K562 (cell line): ENCODE measurements around the gene ZNF438. TPM values are rescaled to one million over a fixed set of nuclear protein-coding genes. Genes with fewer than 3 reads are reported as not detected.

Experiments used
- ATAC-seq: fragments of 200-7000 bp; cut with Tn5 transposase; 3 replicates; pipeline ENCODE4 v1.9.1; 2020; ENCODE audit warnings: moderate library complexity
- BruUV-seq: library from RNA; stranded (reverse); fragments of 400-500 nt; replicated peaks from 2 replicates; lab custom pipeline; 2021; lab: Mats Ljungman, UMichigan
- CTCF ChIA-PET: fragments of 300-600 bp; formaldehyde crosslinking; extraction: SDS; loops from one replicate; lab custom pipeline; 2021; ENCODE audit warnings: low intra/inter-chr PET ratio; lab: Yijun Ruan, JAX
- POLR2A ChIA-PET: fragments of 300-600, 350-650 bp; sonication (Branson Sonifier 250); formaldehyde crosslinking; extraction: SDS; loops from one replicate; lab custom pipeline; 2021; ENCODE audit warnings: antibody characterized with exemption, inconsistent platforms; lab: Yijun Ruan, JAX
- DNase-seq, 4 experiments: peaks; one replicate each; pipeline versions ENCODE4 v3.0.0 to v3.0.0-alpha.2; 2011 to 2018; ENCODE audit warnings: low spot score in 3 of 4, mixed read lengths in 3 of 4; ENCODE audit errors: extremely low read depth in 1 of 4
- FAIRE-seq: peaks from 2 replicates; lab custom pipeline; 2011; peaks lifted over from hg19 to GRCh38; lab: Jason Lieb, UNC
- H2AFZ ChIP-seq: 2 replicates; pipeline ENCODE4 v1.6.0; 2011; ENCODE audit warnings: low read depth, low read length, control low read depth, inconsistent platforms
- H3K27ac ChIP-seq: fragments of 200-600 bp; 3 replicates; pipeline ENCODE4 v1.8.0; 2011; ENCODE audit warnings: low read depth, mild to moderate bottlenecking, control low read depth, inconsistent platforms, low read length, moderate library complexity, mixed read lengths; ENCODE audit errors: extremely low read depth
- H3K27me3 ChIP-seq, 2 experiments: fragments of 300-600 bp in 1 of 2; 2 replicates in 1 of 2; 3 replicates in 1 of 2; pipeline versions ENCODE4 v1.6.0 to v1.8.0; 2011; ENCODE audit warnings: inconsistent platforms in 2 of 2, low read length in 2 of 2, mild to moderate bottlenecking in 1 of 2, mixed read lengths in 1 of 2, moderate library complexity in 1 of 2; ENCODE audit not compliant: control insufficient read depth in 2 of 2, insufficient read depth in 2 of 2
- H3K36me3 ChIP-seq: fragments of 300-600 bp; 3 replicates; pipeline ENCODE4 v1.8.0; 2011; ENCODE audit warnings: mild to moderate bottlenecking, low read length, inconsistent platforms; ENCODE audit not compliant: control insufficient read depth, insufficient read depth
- H3K4me1 ChIP-seq, 2 experiments: fragments of 200-600 bp in 1 of 2; replicated peaks in 1 of 2; 2 replicates in 1 of 2; 3 replicates in 1 of 2; pipeline versions ENCODE4 v1.5.1 to v1.8.0; 2011; ENCODE audit warnings: inconsistent platforms in 2 of 2, low read length in 2 of 2, mild to moderate bottlenecking in 1 of 2, mixed read lengths in 1 of 2, moderate library complexity in 1 of 2; ENCODE audit not compliant: control insufficient read depth in 2 of 2, insufficient read depth in 2 of 2
- H3K4me2 ChIP-seq: 2 replicates; pipeline ENCODE4 v1.6.1; 2011; ENCODE audit warnings: low read length, control low read depth, inconsistent platforms, mixed read lengths; ENCODE audit not compliant: insufficient read depth
- H3K4me3 ChIP-seq: fragments of 200-600 bp; sonication (generic), shearing (Covaris generic); 2 replicates; pipeline ENCODE4 v1.5.1; 2016; ENCODE audit warnings: control low read depth, inconsistent platforms
- H3K79me2 ChIP-seq: fragments of 200-600 bp; 3 replicates; pipeline ENCODE4 v1.8.0; 2011; ENCODE audit warnings: low read length, inconsistent platforms; ENCODE audit not compliant: control insufficient read depth, insufficient read depth
- H3K9ac ChIP-seq, 2 experiments: 2 replicates each; pipeline versions ENCODE4 v1.6.0 to v1.6.1; 2011; ENCODE audit warnings: low read depth in 2 of 2, low read length in 2 of 2, control low read depth in 1 of 2, inconsistent platforms in 1 of 2, mild to moderate bottlenecking in 1 of 2, mixed read lengths in 1 of 2; ENCODE audit not compliant: insufficient read depth in 1 of 2
- H3K9me1 ChIP-seq: one replicate; pipeline ENCODE4 v1.6.0; 2011; ENCODE audit warnings: inconsistent platforms, mild to moderate bottlenecking, low read length, moderate library complexity; ENCODE audit not compliant: control insufficient read depth, insufficient read depth
- H3K9me3 ChIP-seq: replicated peaks from 2 replicates; pipeline ENCODE4 v1.5.1; 2011; ENCODE audit warnings: low read depth, low read length, inconsistent platforms; ENCODE audit not compliant: control insufficient read depth, insufficient read depth
- H4K20me1 ChIP-seq: replicated peaks from 2 replicates; pipeline ENCODE4 v1.6.1; 2011; ENCODE audit warnings: low read length, inconsistent platforms, mixed read lengths; ENCODE audit not compliant: control insufficient read depth, insufficient read depth
- ATF7 ChIP-seq: fragments of 450-650 bp; IDR thresholded peaks from 2 replicates; pipeline ENCODE4 v1.7.1; 2014; ENCODE audit warnings: mild to moderate bottlenecking, moderate library complexity
- CTCFL ChIP-seq: IDR thresholded peaks from 2 replicates; pipeline ENCODE4 v1.6.1; 2011; ENCODE audit warnings: borderline replicate concordance, low read depth, mild to moderate bottlenecking, moderate library complexity, low read length; ENCODE audit not compliant: insufficient read depth, poor library complexity, severe bottlenecking
- FOXM1 ChIP-seq, 2 experiments: fragments of 450-650 bp in 1 of 2; sonication (generic) in 1 of 2; formaldehyde crosslinking in 1 of 2; IDR thresholded peaks; 2 replicates each; pipeline versions ENCODE4 v1.6.1 to v1.9.0; 2017 to 2022; ENCODE audit warnings: low read depth in 2 of 2, mild to moderate bottlenecking in 2 of 2, missing genetic modification reagents in 1 of 2, moderate library complexity in 1 of 2
- GABPB2 ChIP-seq: fragments of 250-450 bp; sonication (Bioruptor Pico); conservative IDR thresholded peaks from 2 replicates; pipeline ENCODE4 v1.5.1; 2021; ENCODE audit warnings: mild to moderate bottlenecking
- HEY1 ChIP-seq: fragments of 250-450 bp; sonication (Bioruptor Pico); IDR thresholded peaks from 2 replicates; pipeline ENCODE4 v1.5.0; 2020; ENCODE audit warnings: mild to moderate bottlenecking, moderate library complexity, borderline replicate concordance
- KLF6 ChIP-seq: fragments of 250-450 bp; sonication (Bioruptor Pico); IDR thresholded peaks from 2 replicates; pipeline ENCODE4 v1.4.0; 2020; ENCODE audit warnings: mild to moderate bottlenecking, moderate library complexity, borderline replicate concordance
- MAFG ChIP-seq: fragments of 450-650 bp; conservative IDR thresholded peaks from 2 replicates; pipeline ENCODE4 v1.6.1; 2016; ENCODE audit warnings: missing genetic modification characterization, missing compliant biosample characterization
- NRF1 ChIP-seq, 2 experiments: fragments of 450-650 bp; IDR thresholded peaks in 1 of 2; conservative IDR thresholded peaks in 1 of 2; 2 replicates each; pipeline ENCODE4 v1.6.1; 2014; ENCODE audit warnings: mild to moderate bottlenecking in 2 of 2
- RAD21 ChIP-seq, 2 experiments: fragments of 250-450 bp in 1 of 2; fragments of 450-650 bp in 1 of 2; sonication (Bioruptor Pico) in 1 of 2; formaldehyde crosslinking in 1 of 2; IDR thresholded peaks in 1 of 2; conservative IDR thresholded peaks in 1 of 2; 2 replicates each; pipeline versions ENCODE4 v1.4.0 to v1.8.0; 2020 to 2022; ENCODE audit warnings: mild to moderate bottlenecking in 2 of 2, moderate library complexity in 1 of 2
- RHOXF2B ChIP-seq: fragments of 250-450 bp; sonication (Bioruptor Pico); conservative IDR thresholded peaks from 2 replicates; pipeline ENCODE4 v1.5.1; 2021
- SMAD4 ChIP-seq: fragments of 250-450 bp; sonication (Bioruptor Pico); conservative IDR thresholded peaks from 2 replicates; pipeline ENCODE4 v1.8.0; 2021; ENCODE audit warnings: inconsistent platforms, mild to moderate bottlenecking, moderate library complexity
- SMARCE1 ChIP-seq: fragments of 450-650 bp; IDR thresholded peaks from 2 replicates; pipeline ENCODE4 v1.7.1; 2016; ENCODE audit warnings: mild to moderate bottlenecking
- ZKSCAN3 ChIP-seq: fragments of 250-450 bp; sonication (Bioruptor Pico); IDR thresholded peaks from 2 replicates; pipeline ENCODE4 v1.4.0; 2020
- ZNF699 ChIP-seq: fragments of 250-450 bp; sonication (Bioruptor Pico); IDR thresholded peaks from 2 replicates; pipeline ENCODE4 v1.8.0; 2021; ENCODE audit warnings: mild to moderate bottlenecking, moderate library complexity; ENCODE audit not compliant: insufficient replicate concordance
- WGBS: fragments of 100-300 bp; shearing (Covaris generic); methylation state at CpG from one replicate; pipeline ENCODE4 v1.1.6; 2016; ENCODE audit warnings: low coverage, mixed read lengths; ENCODE audit not compliant: insufficient coverage; ENCODE audit errors: missing lambda C conversion rate; 5-methylcytosine and 5-hydroxymethylcytosine counted together
- in situ Hi-C: fragments of 300-500 bp; cut with MboI; formaldehyde crosslinking; loops from 4 replicates; pipeline ENCODE4 v1.15.0; 2018; ENCODE audit warnings: inconsistent platforms, mixed read lengths
- intact Hi-C: fragments of 100-400 bp; cut with micrococcal nuclease; formaldehyde crosslinking; loops from 2 replicates; pipeline ENCODE4 v1.14.2; 2022
- polyA plus RNA-seq, 8 experiments: library from polyadenylated mRNA; depleted of rRNA in 4 of 8; stranded (reverse) in 5 of 8; unstranded in 3 of 8; fragments of >200 nt; fragmentation: Nextera tagmentation in 2 of 8; fragmentation: Illumina TruSeq in 1 of 8; extraction: Ambion mirVana in 2 of 8; extraction: Trizol in 1 of 8; gene quantifications; 2 replicates each; pipeline versions ENCODE4 v1.2.1 to v1.2.3, GENCODE V29; 2011 to 2014; ENCODE audit warnings: inconsistent platforms in 1 of 8, missing spikeins in 1 of 8
- total RNA-seq, 7 experiments: library from RNA; depleted of rRNA in 6 of 7; stranded (reverse); fragments of >200 nt in 6 of 7; fragmentation: Illumina TruSeq in 2 of 7; extraction: Trizol in 2 of 7; gene quantifications; 2 replicates each; pipeline versions ENCODE4 v1.2.1 to v1.2.3, GENCODE V29; 2011 to 2021; ENCODE audit warnings: low replicate concordance in 1 of 7

ZNF438 gene
- total and polyA plus RNA-seq, 9 of the 15 experiments (the other 6 are each of a cell fraction or from before 2014, with no cell fraction given): 0.45 to 1.5 (median 0.91) TPM

GRCh38 chr10:30883751-30884150 is 147.9 kb downstream of the ZNF438 start:
- no peaks in the 10 kb centered on the region for H3K9me1 ChIP-seq
- FAIRE-seq (no peak), DNase-seq (no peak), ATAC-seq (no peak)
- H3K36me3 ChIP-seq: no peaks in the 10 kb centered on the region
- CTCF ChIA-PET: no interaction called here
- H4K20me1 ChIP-seq: no peaks in the 10 kb centered on the region
- no peaks in the 10 kb centered on the region for H3K79me2 ChIP-seq
- intact Hi-C loops: no loop called here
- no peak overlapping the region for H3K4me2 ChIP-seq
- under 1% methylated on average over 4 of the region's 4 CpGs for WGBS
- no peak overlapping the region for H2AFZ ChIP-seq
- no peak overlapping the region for H3K4me3 ChIP-seq
- H3K27ac ChIP-seq: no peak overlapping the region
- no peaks in the 10 kb centered on the region for H3K4me1 ChIP-seq
- in situ Hi-C loops: no loop called here
- POLR2A ChIA-PET: interaction anchor here (0.7 to 1.0 kb wide), 2 partner anchors 13 to 17 kb away, joined by 3 read pairs; no protein-coding TSS in a partner anchor
- H3K9me3 ChIP-seq: no peaks in the 10 kb centered on the region
- H3K27me3 ChIP-seq: peaks cover 0 to under 1% of the 10 kb centered on the region in 2 experiments; a peak in 1 of 5 replicates
- H3K9ac ChIP-seq: no peak overlapping the region
- TF ChIP-seq CTCFL (no peak), ATF7 (no peak), GABPB2 (CRISPR knock-in tag) (no peak), RHOXF2B (CRISPR knock-in tag) (no peak), SMAD4 (no peak), MAFG (no peak), KLF6 (CRISPR knock-in tag) (no peak), RAD21 (CRISPR knock-in tag; conservative IDR thresholded peaks at IDR 0.05 in 1 of 2, IDR thresholded peaks at IDR 0.05 in 1 of 2) (no peak), NRF1 (conservative IDR thresholded peaks at IDR 0.05 in 1 of 2, IDR thresholded peaks at IDR 0.05 in 1 of 2) (no peak), SMARCE1 (no peak), ZKSCAN3 (CRISPR knock-in tag) (no peak), ZNF699 (CRISPR knock-in tag) (no peak), FOXM1 (IDR thresholded peaks at IDR 0.05; ENCODE audit: low read depth) (no peak), FOXM1 (CRISPR knock-in tag; IDR thresholded peaks at IDR 0.05; ENCODE audit: low read depth) (no peak), HEY1 (CRISPR knock-in tag) (no peak)
- no TSS peak for BruUV-seq
